NCI-H2227 (cell line): Measurements from ENCODE around the gene MTA1.
A peak's percentile ranks its signal among the peaks of the same experiment; 100 is the strongest.

ENCODE experiments used
- DNase-seq: peaks from one replicate; lab custom pipeline; 2025; ENCODE audit not compliant: unreplicated experiment; lab: John Stamatoyannopoulos, UW

Gene MTA1

DNA sequence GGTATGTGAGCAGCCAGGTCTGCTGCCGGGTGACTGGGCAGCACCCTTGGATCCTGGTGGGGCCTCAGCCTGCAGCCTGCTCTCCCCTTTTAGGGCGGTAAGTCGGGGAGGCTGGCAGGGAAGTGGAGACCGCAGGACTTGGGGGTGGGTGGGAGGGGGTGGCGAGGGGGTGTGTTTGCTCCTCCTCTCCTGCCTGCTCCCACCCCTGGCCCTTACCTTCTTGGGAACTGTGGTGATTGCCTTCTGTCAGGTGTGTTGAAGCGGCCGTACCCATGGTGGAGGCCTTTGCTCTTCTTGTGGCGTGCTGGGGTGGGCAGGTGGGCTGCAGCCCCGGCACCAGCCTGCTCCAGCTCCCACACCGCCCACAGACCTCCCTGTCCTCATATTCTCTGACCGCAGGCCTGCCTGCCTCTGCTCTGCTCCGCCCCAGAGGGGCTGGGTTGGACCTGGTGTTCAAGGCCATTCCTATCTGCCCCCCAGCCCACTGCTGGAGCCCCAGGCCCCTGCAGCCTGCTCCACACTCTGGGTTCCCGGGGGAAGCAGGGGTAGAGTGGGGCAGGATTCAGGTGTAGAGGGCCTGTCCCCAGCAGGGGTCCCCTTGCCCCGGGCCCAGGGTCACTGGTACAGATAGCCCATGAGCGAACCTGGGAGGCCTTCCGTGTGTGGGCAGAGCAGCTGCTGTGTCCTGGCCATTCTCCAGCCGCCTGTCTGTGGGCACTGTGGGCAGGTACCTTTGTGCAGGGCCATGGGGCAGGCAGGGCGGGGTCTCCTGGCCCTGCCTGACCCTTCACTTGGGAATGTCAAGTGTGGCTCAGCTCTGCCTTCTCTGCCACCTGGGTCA is 76.6 kb downstream of the MTA1 start:
- DNase-seq, result no peak

DNA sequence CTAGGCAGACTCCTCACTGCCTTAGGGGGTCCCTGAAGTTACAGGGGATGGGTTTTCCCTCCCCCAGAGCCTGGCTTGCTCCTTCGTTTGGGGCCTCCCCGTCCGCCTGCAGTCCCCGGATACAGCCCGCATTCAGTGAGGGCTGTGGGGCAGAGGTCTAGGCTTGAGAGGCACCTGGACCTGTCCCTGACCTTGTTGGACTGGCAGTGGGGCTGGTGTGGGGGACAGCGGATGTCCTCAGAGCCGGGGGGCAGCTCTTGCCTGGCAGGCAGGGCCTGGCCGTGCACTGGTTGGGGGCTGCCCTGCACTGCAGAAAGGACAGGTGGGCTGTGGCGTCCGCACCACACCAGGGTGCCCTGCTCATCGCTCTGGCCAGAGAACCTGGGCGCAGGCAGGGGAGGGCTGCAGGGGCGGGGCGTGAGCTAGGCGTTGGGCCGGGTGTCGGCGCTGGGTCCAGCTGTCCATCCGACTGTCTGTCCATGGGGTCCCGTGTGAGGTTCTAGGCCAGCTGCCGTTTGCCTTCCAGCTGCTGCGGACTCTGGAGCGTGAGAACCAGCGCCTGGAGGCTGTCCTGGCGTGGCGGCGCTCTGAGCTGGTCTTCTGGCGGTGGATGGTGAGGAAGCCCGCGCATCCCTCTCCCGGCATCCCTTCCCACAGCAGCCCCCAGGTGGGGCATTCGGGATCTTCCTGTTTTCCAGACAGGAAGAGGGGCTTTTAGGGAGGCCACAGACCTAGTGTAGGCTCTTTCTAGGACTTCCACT is 77.4 kb downstream of the MTA1 start:
- no peak for DNase-seq

- peak; percentile 29 for DNase-seq
These were observed 78.2 kb downstream of the MTA1 start for GRCh38 chr14:105497671-105498429.

- DNase-seq, result no peak
These were observed 79.0 kb downstream of the MTA1 start for GRCh38 chr14:105498430-105499255.

GRCh38 chr14:105499256-105500035 is 79.8 kb downstream of the MTA1 start:
- no peak for DNase-seq

GRCh38 chr14:105500036-105500725 is 80.6 kb downstream of the MTA1 start:
- no peak for DNase-seq

DNA sequence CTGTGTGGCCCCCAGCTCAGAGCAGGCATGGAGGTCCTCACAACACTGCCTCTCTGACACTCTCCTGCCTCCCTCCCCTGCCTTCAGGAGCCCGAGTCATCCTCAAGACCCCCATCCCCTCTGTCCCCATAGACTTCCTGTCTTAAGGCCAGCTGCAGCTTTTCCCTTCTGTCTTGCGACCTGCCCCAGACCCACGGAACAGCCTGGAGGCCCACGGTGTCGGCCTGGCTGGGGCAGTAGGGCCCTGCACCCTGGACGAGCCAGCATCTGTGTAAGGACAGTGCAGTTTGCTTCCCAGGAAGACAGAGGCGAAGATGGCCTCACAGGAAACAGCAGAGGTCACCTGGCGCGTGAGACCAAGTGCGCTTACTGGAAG is 81.1 kb downstream of the MTA1 start:
- DNase-seq, result no peak

- DNase-seq, result no peak
These were observed 82.1 kb downstream of the MTA1 start for GRCh38 chr14:105501504-105502291.

DNA sequence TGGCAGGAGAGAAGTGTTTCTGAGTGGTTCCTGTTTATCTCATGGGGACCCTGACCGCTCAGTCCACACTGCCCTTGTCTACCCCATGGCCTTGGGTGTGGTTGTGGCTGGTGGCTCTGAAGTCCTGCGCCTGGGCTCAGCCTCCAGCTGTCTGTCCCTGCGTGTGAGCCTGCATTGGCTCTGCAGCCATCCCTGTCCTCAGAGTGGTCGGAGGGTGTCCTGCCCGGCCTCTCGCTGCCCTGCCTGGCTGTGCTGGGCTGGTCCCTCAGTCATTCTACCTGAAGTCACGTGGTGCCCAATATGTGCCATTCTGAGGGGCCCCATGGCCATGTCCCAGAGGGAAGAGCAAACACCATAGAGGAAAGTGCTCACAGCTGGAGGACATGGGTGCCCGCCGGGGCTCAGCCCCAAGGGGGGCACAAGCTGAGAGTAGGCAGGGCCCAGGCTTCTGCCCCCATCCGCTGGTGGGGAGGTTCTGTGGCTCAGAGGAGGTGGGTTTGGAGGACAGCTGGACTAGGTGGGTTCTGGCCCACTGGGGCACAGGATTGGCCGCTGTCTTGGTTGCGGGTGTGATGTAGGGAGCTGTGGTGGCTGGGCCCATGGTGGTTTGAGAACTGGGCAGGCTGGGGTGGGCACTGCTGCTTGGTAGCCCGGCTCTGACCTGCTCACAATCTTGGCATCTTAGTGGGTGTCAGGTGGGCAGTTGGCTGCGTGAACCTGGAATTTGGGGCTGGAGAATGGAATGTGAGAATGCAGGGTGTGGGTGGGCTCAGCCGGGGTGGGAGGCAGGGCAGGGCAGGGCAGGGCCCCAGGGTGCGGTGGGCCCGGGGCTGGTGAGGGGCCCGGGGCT is 83.0 kb downstream of the MTA1 start:
- no peak for DNase-seq

DNA sequence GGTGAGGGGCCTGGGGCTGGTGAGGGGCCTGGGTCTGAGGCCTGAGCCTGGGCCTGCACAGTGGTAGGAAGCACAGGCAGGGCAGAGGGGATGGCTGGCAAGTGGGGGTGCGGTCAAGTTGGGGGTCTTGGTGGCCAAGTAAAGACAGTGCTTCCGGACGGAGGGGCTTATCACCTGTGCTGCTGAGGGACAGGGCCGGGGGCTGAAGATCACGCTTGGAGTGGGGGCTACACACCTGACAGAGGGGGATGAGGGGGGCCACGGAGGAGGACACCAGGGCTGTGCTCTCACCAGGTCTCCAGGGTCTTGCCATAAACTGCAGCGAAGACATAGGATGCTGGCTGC is 83.6 kb downstream of the MTA1 start:
- no peak for DNase-seq

DNA sequence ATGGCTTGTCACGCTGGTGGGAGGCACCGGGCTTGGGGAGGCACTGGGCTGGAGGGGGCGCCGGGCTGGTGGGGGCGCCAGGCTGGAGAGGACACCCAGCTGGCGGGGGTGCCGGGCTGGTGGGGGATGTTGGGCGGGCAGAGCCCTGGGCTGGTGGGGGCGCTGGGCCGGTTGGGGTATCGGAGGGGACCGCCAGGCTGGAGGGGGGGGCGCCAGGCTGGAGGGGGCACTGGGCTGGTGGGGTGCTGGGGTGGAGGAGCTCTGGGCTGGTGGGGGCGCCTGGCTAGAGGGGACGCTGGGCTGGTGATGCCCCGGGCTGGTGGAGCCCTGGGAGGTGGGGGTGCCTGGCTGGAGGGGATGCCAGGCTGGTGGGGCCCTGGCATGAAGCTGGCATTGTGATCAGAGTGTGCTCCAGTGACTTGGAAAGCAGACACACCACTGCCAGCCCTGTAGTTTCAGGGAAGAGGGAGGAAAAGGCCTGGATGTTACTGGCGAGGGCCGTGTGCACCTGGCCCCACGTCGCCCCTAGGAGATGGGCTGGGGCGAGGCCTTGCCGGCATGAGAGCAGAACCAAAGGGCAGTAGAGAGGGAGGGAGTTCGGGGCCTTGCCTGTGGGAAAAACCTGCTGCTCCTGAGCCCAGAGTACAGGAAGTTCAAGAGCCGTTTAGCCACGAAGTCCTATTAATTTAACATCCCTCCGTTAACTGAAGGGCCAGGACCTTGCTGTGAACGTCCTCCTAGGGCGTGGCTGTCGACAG is 84.5 kb downstream of the MTA1 start:
- no peak for DNase-seq

DNA sequence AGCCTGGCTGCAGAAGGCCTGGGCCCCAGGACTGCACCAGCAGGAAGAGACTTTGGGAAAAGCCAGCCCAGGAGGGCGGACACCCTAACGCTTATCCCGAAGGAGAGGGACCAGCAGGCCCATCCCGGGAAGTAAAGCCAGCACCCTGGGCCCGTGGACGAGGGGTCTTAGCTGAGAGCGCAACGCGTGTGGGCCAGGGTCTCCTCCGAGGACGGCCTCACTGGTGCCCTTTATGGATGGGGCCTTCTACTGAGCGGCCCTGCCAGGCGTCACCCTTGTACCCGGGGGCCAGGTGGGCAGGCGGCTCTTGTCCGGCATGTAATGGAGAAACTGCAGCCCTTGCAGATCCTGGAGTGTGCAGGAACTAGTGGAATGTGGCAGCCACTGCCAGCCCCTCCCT is 85.5 kb downstream of the MTA1 start:
- DNase-seq, result no peak

- no peak for DNase-seq
These were observed 87.6 kb downstream of the MTA1 start for GRCh38 chr14:105507247-105507646.

DNA sequence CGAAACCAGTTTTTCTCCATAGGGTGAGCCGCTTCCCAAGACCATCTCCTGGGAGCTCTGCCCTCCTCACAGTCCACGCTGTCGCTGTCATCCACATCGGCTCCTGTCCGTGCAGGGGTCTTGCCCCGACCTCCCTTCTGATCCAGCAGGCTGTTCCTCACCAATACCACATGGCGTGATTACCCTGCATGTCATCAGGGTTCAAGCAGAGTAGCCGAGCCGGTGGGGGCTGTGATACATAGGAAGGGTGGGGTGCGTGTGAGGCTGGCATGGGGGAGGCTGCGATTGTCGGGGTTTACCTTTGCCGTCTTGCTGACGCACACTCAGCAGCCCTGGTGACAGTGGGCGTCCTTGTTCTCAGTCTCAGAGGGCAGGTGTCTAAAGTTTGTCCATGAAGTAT is 88.4 kb downstream of the MTA1 start:
- no peak for DNase-seq

- DNase-seq, result no peak
These were observed 89.0 kb downstream of the MTA1 start for GRCh38 chr14:105508601-105509000.

- DNase-seq, result no peak
These were observed 97.5 kb downstream of the MTA1 start for GRCh38 chr14:105517096-105517495.
